PC-9 (cell line): ENCODE measurements around the gene FAM98B. TPM values are rescaled to one million over a fixed set of nuclear protein-coding genes. Genes with fewer than 3 reads are reported as not detected.

ENCODE experiments used
- BruUV-seq: library from RNA; stranded (reverse); fragments of 400-500 nt; replicated peaks from 2 replicates; lab custom pipeline; 2021; lab: Mats Ljungman, UMichigan
- CTCF ChIA-PET: fragments of 300-600 bp; sonication (Branson Sonifier 250); formaldehyde crosslinking; loops from one replicate; lab custom pipeline; 2022; ENCODE audit warnings: antibody characterized with exemption; lab: Charles Lee
- POLR2A ChIA-PET: fragments of 300-600 bp; sonication (Branson Sonifier 250); formaldehyde crosslinking; loops from one replicate; lab custom pipeline; 2022; ENCODE audit warnings: antibody characterized with exemption; ENCODE audit not compliant: unreplicated experiment; lab: Charles Lee
- DNase-seq, 2 experiments: peaks; one replicate each; pipeline versions ENCODE4 v3.0.0 to v3.0.0-alpha.2; 2015 to 2022; ENCODE audit warnings: mixed read lengths in 1 of 2
- H2AFZ ChIP-seq: fragments of 200-600 bp; sonication (generic); 2 replicates; pipeline ENCODE4 v1.8.1; 2017; ENCODE audit warnings: antibody characterized with exemption
- H3F3A ChIP-seq: fragments of 200-600 bp; sonication (generic); 2 replicates; pipeline ENCODE4 v1.8.1; 2017; ENCODE audit warnings: antibody characterized with exemption, mild to moderate bottlenecking, low read depth; ENCODE audit not compliant: insufficient read depth
- H3K27ac ChIP-seq: fragments of 200-600 bp; sonication (generic); 2 replicates; pipeline ENCODE4 v1.6.1; 2016; ENCODE audit warnings: mixed run types
- H3K27me3 ChIP-seq: fragments of 200-600 bp; sonication (generic); 2 replicates; pipeline ENCODE4 v1.6.1; 2016; ENCODE audit warnings: low read depth, mixed run types; ENCODE audit not compliant: insufficient read depth
- H3K36me3 ChIP-seq: fragments of 200-600 bp; sonication (generic); 2 replicates; pipeline ENCODE4 v1.6.1; 2016; ENCODE audit warnings: low read depth, mixed run types
- H3K4me1 ChIP-seq: fragments of 200-600 bp; sonication (generic); replicated peaks from 2 replicates; pipeline ENCODE4 v1.6.1; 2016; ENCODE audit warnings: mixed run types; ENCODE audit not compliant: insufficient read depth
- H3K4me2 ChIP-seq: fragments of 200-600 bp; sonication (generic); 2 replicates; pipeline ENCODE4 v1.6.1; 2017; ENCODE audit warnings: mixed run types
- H3K4me3 ChIP-seq: fragments of 200-600 bp; sonication (generic); 2 replicates; pipeline ENCODE4 v1.6.1; 2016; ENCODE audit warnings: mixed run types
- H3K79me2 ChIP-seq: fragments of 200-600 bp; sonication (generic); 2 replicates; pipeline ENCODE4 v1.6.1; 2017; ENCODE audit warnings: low read depth, mixed run types
- H3K9me2 ChIP-seq: fragments of 200-600 bp; sonication (generic); 2 replicates; pipeline ENCODE4 v1.8.1; 2017; ENCODE audit warnings: mild to moderate bottlenecking; ENCODE audit not compliant: insufficient read depth
- H3K9me3 ChIP-seq: fragments of 200-600 bp; sonication (generic); 2 replicates; pipeline ENCODE4 v1.8.1; 2016; ENCODE audit warnings: low read depth; ENCODE audit not compliant: insufficient read depth
- H4K20me1 ChIP-seq: fragments of 200-600 bp; sonication (generic); 2 replicates; pipeline ENCODE4 v1.8.1; 2017; ENCODE audit not compliant: insufficient read depth
- CTCF ChIP-seq: fragments of 200-600 bp; sonication (generic); conservative IDR thresholded peaks from 2 replicates; pipeline ENCODE4 v1.6.1; 2017; ENCODE audit warnings: mixed run types, antibody characterized with exemption, mild to moderate bottlenecking, moderate library complexity
- EZH2 ChIP-seq: fragments of 200-600 bp; sonication (generic); IDR thresholded peaks from 2 replicates; pipeline ENCODE4 v1.8.0; 2017; ENCODE audit warnings: antibody characterized with exemption, low read depth
- intact Hi-C: fragments of 100-400 bp; cut with micrococcal nuclease; formaldehyde crosslinking; loops from one replicate; pipeline ENCODE4 v1.10.0; 2022; ENCODE audit not compliant: unreplicated experiment
- total RNA-seq: library from RNA; stranded (reverse); gene quantifications from 2 replicates; pipeline ENCODE4 v1.2.3, GENCODE V29; 2021

The FAM98B gene
- total RNA-seq, 1 experiment from 2014 or later = 34.7 TPM

- no peak for DNase-seq
- Histone ChIP-seq H3K27ac (no peak overlapping the region), H3K4me3 (no peak overlapping the region), H3K27me3 (no peaks in the 10 kb centered on the region; the same call in 1 of the 2 replicates), H3K4me1 (no peaks in the 10 kb centered on the region), H3K9me2 (no peaks in the 10 kb centered on the region), H3F3A (no peaks in the 10 kb centered on the region), H3K4me2 (no peak overlapping the region), H2AFZ (no peak overlapping the region), H4K20me1 (no peaks in the 10 kb centered on the region), H3K36me3 (no peaks in the 10 kb centered on the region), H3K79me2 (no peaks in the 10 kb centered on the region), H3K9me3 (no peaks in the 10 kb centered on the region)
- TF ChIP-seq CTCF (no peak), EZH2 (no peak)
- ChIA-PET POLR2A (no interaction called here), CTCF (interaction anchor here (0.6 kb wide), 1 partner anchor 29 kb away, joined by 3 read pairs; no protein-coding TSS in a partner anchor)
- BruUV-seq = no TSS peak
- intact Hi-C loops = no loop called here
Measured at GRCh38 chr15:38411902-38412301, 42.0 kb upstream of the FAM98B start.

GRCh38 chr15:38412466-38412865 is 41.5 kb upstream of the FAM98B start:
- ChIA-PET POLR2A (no interaction called here), CTCF (no interaction called here)
- TF ChIP-seq EZH2 (no peak), CTCF (no peak)
- no peaks in the 10 kb centered on the region for H3K36me3 ChIP-seq
- H2AFZ ChIP-seq = no peak overlapping the region
- no peaks in the 10 kb centered on the region for H3K79me2 ChIP-seq
- intact Hi-C loops = no loop called here
- H3K4me3 ChIP-seq = no peak overlapping the region
- no peaks in the 10 kb centered on the region for H3K4me1 ChIP-seq
- no peak for DNase-seq
- BruUV-seq = no TSS peak
- no peaks in the 10 kb centered on the region for H4K20me1 ChIP-seq
- no peaks in the 10 kb centered on the region for H3F3A ChIP-seq
- no peaks in the 10 kb centered on the region; the same call in 1 of the 2 replicates for H3K27me3 ChIP-seq
- H3K4me2 ChIP-seq = no peak overlapping the region
- H3K27ac ChIP-seq = no peak overlapping the region
- H3K9me3 ChIP-seq = no peaks in the 10 kb centered on the region
- no peaks in the 10 kb centered on the region for H3K9me2 ChIP-seq

- Histone ChIP-seq H3K36me3 (no peaks in the 10 kb centered on the region), H4K20me1 (no peaks in the 10 kb centered on the region), H2AFZ (no peak overlapping the region), H3K9me3 (no peaks in the 10 kb centered on the region), H3K9me2 (no peaks in the 10 kb centered on the region), H3K27me3 (no peaks in the 10 kb centered on the region; the same call in 1 of the 2 replicates), H3K4me2 (no peak overlapping the region), H3K4me3 (no peak overlapping the region), H3F3A (no peaks in the 10 kb centered on the region), H3K4me1 (no peaks in the 10 kb centered on the region), H3K27ac (no peak overlapping the region), H3K79me2 (no peaks in the 10 kb centered on the region)
- BruUV-seq = no TSS peak
- ChIA-PET CTCF (interaction anchor here (0.6 kb wide), 1 partner anchor 163 kb away, joined by 3 read pairs; no protein-coding TSS in a partner anchor), POLR2A (no interaction called here)
- intact Hi-C loops = loop anchor here (1.0 kb wide), 2 partner anchors 411 to 419 kb away; no protein-coding TSS in a partner anchor
- peak in 1 of 2 experiments; percentile 46 for DNase-seq
- TF ChIP-seq EZH2 (no peak), CTCF (peak; percentile 61)
Measured at GRCh38 chr15:38414357-38414756, 39.6 kb upstream of the FAM98B start.
